ENCODE data around the gene NT5C2.
A peak's percentile ranks its signal among the peaks of the same experiment; 100 is the strongest.
"Not testable (repeated sequence)": the region's sequence is repeated elsewhere in the genome, so short reads cannot be mapped to it uniquely, and the experiment has no call there.

NT5C2 gene

DNA sequence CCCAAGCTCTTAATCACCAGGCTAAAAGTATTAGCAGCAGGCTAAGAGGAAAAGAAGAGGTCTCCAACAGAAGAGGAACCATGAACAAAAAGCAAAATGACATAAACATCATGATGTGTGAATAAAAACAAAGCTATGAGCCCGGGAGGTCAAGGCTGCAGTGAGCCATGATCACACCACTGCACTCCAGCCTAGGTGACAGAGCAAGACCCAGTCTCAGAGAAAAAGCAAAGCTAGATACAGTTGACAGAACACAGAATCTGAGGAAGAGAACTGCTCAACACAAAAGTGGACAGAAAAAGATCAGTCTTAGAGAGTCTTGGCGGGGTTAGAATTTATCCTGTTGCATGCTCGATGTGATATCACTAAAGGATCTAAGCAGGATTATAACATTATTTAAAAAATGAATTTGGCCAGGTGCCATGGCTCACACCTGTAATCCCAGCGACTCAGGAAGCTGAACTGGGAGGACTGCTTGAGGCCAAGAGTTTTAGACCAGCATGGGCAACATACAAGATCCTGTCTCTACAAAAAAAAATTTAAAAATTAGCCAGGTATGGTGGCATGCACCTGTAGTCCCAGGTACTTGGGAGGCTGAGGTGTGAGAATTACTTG, 37.5 kb downstream of the NT5C2 start:
- DNase-seq: no peak

DNA sequence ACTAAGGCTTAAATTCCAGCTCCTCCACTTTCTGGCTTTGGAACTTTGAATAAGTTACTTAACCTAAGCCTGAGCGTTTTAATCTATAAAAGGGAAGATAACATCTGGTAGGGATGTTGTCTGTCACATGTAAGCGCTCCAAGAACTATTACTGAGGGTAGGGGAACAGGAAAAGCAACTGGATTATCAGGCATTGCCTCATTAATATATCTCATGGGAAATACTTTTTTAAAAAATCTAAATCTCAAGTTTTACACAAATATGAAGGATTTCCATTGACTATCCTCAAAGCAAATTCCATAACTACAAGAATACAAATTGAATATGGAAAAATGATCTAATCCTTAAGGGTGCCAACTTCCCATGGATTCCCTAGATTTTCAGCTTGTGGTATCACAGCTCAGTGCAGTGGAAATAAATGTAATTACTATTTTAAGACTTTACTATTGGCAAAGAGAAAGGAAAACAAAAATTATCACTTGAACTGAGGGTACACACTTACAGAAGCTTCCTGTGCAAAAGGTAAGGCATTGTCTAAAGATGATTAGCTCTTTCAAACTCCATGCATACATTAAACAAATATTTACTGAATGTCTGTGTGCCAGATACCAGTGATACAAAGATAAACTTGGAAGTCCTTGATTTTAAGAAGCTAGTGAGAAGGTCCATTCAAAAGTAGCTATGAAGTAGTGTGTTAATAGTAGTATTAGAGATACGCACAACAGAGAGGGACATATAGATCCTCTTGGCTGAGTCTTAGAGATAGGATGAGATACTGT, 38.4 kb downstream of the NT5C2 start:
- no peak for DNase-seq

DNA sequence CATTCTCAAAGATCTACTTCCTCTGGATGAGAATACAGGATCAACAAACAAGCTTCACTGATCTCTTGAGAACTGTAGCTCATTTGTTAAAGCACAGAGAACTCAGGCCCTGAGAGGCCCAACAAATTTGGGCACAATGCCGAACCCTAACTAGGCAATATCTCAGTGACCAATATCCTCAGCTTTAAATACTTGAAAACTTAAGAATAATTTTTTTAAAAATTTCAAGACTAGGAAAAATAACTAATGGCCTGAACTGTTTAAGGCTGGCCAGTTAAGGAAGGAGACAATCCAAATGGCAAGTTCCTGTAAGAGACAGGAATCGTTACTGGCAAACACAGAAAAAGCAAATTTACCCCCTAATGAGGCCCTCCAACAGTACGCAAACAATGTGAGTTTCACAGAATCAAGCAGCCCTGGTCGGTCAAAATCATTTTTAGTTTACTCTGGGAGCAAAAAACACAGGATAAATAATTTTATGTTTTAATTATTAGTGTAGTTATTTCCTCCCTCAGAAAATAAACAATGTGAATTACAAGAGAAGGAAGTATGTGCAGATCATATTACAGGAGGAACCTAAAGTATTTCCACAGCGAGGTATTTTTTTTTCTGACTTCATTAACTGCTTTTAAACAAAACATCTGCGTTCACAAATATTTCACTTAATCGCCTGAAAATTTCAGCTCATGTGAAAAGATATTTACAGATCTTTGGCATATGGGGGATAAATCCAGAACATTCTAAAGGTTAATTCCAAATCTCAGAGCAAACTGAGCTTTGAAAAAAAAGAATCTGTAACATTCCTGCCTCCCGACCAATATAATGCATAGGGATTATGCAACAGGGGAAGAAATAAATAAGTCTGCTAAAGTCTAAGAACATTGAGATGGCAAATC, 39.5 kb downstream of the NT5C2 start:
- no peak for DNase-seq

DNA sequence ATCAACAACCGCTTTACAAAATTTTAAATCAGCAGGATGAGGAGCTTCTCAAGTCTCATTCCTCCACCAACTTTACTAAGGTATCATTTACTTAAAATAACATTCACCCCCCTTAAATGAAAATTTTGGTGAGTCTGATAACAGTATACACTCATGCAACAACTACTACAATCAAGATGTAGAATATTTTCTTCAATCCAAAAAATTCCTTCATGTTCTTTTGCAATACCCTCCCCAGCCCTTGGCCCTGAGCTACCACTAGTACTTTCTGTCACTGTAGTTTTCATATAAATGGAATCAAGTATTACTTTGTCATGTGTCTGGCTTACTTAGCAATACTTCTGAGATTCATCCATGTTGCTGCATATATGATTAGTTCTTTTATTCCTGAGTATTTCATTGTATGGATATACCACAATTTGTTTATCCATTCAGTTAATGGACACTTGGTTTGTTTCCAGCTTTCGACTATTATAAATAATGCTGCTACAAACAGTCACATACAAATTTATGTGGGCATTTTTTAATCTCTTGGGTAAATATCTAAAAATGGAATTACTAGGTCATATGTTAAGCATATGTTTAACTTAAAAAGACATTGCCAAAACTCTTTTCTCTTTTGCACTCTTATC, 43.0 kb downstream of the NT5C2 start:
- no peak for DNase-seq

DNA sequence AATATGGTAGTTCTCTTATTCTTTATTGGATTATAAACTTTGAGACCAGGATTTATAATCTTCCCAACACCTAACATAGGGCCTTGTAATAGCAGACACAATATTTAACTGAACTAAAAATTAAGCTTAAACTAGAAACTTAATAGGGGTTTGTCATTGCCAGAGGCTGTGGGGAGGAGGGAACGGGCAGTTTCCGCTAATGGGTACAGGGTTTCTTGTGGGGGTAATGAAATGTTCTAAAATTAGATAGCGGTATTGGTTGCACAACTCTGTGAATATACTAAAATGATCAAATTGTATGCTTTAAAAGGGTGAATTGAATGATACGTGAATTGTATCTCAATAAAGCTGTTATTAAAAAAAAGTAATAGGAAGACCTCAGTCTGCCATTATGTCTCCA, 45.4 kb downstream of the NT5C2 start:
- no peak for DNase-seq

DNA sequence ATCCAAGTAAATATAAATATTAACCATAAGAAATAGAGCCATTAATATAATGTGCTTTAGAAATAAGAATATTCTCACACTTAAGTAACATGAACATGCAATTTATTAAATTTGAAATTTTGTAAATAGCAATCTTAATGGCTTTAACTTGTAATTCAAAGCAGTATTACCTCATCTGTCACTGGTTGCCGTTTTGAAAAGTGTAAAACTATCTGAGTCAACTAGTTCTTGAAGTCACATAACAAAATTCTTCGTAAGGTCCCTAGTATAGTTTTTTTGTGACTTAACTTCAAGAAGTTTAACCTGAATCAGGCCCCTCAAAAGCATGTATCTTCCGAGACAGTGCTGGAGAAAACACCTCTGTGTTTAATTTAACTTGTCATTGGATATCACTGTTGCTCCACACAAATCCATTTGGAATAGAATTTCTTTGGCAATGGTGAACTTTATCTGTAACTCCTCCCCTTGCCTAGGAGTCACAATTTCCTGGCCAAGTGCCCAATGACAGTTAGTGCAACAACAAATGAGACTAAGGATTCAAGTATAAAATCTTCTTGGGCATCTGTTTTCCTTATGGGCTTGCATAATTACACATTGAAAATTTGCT, 47.1 kb downstream of the NT5C2 start:
- no peak for DNase-seq

- no peak for DNase-seq
These were observed 48.0 kb downstream of the NT5C2 start for GRCh38 chr10:103145046-103145445.

DNA sequence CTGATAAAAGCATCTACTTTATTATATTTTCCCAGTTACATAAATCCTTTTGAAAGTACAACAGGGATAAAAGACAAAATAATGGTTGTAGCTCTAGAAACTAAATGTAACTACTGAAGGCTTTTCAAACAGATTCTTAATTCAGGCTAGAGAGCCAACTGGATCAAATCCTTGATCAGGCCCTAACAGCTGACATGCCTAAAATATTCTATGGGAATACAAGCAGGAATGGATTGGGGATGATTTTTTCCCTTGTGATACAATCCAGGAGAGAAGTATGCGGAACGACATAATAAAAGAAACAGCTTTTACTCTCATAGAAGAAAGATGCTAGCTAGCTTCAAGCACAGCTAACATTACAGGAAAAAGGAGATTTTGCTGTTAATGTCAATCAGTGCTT, 49.0 kb downstream of the NT5C2 start:
- DNase-seq: no peak

- not testable (repeated sequence) for DNase-seq
These were observed 49.4 kb downstream of the NT5C2 start for GRCh38 chr10:103143641-103144040.

DNA sequence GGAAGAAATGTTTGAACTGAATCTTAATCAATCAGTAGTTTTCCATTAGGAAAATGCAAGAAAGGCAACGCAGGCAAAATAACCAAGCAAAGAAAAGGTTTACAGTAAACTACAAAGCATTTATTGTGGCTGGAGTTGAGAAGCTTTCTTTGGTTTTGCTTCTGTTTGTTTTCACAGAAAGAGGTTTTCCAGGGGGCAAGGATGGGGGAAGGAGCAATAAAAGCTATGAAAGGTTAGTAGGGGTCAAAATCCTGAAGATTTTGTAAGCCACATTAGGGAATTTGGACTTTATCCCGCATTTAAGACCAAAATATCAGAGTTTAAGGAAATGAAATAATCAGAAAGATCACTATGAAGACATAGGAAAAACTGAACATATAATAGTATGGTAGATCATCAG, 51.1 kb downstream of the NT5C2 start:
- no peak for DNase-seq

- DNase-seq: no peak
These were observed 52.6 kb downstream of the NT5C2 start for GRCh38 chr10:103140469-103140868.

DNA sequence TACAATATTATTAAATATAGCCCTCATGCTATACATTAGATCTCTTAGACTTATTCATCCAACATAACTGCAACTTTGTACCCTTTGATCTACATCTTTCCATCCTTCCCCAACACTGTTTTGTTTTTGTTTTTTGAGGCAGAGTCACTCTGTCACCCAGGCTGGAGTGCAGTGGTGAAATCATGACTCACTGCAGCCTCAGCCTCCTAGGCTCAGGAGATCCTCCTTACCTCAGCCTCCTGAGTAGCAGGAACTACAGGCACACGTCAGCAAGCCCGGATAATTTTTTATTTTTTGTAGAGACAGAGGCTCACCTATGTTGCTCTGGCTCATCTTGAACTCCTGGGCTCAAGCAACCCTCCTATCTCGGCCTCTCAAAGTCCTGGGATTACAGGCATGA, 53.3 kb downstream of the NT5C2 start:
- no peak for DNase-seq

DNA sequence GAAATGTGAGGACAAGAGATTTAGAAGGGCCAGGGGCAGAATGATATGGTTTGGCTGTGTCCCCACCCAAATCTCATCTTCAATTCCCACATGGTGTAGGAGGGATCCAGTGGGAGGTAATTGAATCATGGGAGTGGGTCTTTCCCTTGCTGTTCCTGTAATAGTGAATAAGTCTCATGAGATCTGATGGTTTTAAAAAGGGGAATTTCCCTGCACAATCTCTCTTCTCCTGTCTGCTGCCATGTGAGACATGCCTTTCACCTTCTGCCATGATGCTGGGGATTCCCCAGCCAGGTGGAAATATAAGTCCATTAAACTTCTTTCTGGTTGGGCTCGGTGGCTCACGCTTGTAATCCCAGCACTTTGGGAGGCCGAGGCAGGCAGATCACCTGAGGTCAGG, 57.9 kb downstream of the NT5C2 start:
- peak; percentile 18 for DNase-seq

DNA sequence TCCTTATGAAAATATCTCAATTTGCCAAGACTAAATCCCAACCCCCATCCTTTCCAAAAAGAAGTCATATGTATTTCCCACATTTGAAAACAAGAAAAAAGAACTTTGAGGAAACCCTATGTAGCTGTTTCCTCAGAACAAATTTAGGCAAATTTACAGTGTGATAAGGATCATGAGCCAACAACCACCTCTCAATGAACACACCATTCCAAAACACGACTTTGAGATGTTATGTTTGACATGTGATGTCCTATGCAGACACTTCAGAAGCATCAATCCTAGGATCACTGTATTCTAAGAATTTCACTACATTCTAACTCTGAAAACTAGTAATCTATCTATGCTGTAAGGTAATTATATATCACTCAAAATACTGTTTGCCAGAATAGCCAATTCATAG, 62.2 kb downstream of the NT5C2 start:
- no peak for DNase-seq

- not testable (repeated sequence) for DNase-seq
These were observed 62.9 kb downstream of the NT5C2 start for GRCh38 chr10:103130180-103130579.

- no peak for DNase-seq
These were observed 65.8 kb downstream of the NT5C2 start for GRCh38 chr10:103127241-103127640.

DNA sequence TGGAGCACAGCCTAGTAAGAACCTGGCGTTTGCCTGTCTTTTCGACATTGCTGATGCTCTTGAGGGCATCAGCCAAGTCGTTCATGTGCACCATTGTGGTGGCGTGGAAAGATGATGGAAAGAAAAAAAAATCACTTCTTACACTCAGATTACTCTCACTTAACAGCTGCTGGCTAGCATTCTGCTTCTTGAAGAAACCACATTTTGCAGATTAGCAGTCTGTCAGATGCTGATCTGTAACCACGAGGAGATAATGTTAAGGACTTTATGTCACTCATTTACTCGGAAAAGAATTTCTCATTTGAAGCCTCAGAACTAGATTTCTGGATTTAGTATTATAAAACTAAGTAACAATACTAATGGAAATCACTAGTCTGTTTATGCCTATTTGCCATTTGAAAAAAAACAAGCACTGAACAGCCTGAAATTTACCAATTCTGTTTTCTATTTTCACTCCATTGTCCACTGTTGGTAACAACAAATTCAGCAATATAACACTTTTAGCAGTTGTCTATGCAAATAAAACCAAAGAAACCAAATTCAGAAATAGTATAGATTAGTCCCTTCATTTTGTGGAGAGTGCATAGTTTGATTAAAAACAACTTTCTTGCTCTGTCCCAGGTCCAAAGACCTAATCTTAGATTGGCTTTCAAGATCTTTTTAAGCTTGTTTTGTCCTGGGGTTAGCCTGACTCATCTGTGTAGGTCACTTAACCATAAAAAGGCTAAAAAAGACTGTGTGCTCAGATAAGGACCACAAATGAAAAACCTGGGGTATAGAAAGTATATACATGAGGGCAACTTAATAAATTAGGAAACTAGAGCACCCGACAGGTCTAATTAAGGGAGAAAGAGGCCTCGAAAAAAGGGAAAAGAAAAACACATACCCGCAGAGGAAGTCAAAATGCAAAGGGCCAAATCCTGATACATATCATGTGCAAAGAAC, 67.5 kb downstream of the NT5C2 start:
- no peak for DNase-seq

- no peak for DNase-seq
These were observed 68.5 kb downstream of the NT5C2 start for GRCh38 chr10:103124420-103125096.

DNA sequence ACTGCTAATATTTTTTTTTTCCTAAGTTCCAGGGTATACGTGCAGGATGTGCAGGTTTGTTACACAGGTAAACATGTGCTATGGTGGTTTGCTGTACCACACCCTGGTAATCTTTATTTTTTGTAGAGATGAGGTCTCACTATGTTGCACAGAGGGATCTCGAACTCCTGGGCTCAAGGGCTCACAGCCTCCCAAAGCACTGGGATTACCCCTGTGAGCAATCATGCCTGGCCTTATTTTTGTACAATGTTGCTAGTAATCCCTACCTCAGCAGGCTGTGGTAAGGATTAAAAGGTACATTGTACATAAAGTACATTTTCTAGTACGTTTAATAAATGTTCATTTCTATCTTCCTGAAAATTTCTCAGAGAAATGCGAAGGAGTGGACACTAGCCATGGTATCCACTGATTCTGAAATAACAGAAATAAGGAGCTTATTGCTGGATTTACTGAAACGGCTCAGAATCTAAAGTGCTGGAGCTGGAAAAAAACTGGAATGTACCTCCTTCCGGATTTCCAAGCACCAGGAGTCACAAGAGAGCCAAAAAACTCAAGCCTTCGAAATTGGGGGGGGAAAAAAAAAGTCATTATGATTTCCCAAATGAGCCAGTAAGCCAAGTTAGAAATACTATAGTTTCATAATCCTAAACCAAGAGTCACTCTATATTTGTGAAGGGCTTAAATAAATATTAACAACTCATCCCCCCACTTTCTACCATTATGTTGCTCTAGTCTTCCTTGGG, 69.6 kb downstream of the NT5C2 start:
- DNase-seq: no peak

All from activated naive CD4-positive, alpha-beta T cell treated with Interleukin-2 at 50 U/mL for 16 hours (primary cell).